AG04450 (cell line): ENCODE measurements around the gene HNRNPA0. TPM values are rescaled to one million over a fixed set of nuclear protein-coding genes. Genes with fewer than 3 reads are reported as not detected.

Source experiments
- CTCF ChIA-PET: fragments of 300-600, 350-600 bp; formaldehyde crosslinking; extraction: SDS; loops from one replicate; lab custom pipeline; 2022; ENCODE audit warnings: antibody characterized with exemption, inconsistent platforms; lab: Charles Lee
- POLR2A ChIA-PET: fragments of 350-600 bp; formaldehyde crosslinking; extraction: SDS; loops from one replicate; lab custom pipeline; 2021; ENCODE audit warnings: antibody characterized with exemption, inconsistent platforms; lab: Yijun Ruan, JAX
- DNase-seq: peaks from one replicate; pipeline ENCODE4 v3.0.0-alpha.2; 2011; ENCODE audit warnings: low read depth, low spot score
- H3K27ac ChIP-seq: one replicate; pipeline ENCODE4 v1.5.1; 2012; ENCODE audit warnings: low read depth, low read length, control low read depth
- H3K27me3 ChIP-seq: one replicate; pipeline ENCODE4 v1.6.0; 2012; ENCODE audit warnings: low read length; ENCODE audit not compliant: control insufficient read depth, insufficient read depth
- H3K4me3 ChIP-seq: 2 replicates; pipeline ENCODE4 v1.5.1; 2011; ENCODE audit warnings: mild to moderate bottlenecking, low read depth, low read length, control low read depth
- H3K9me3 ChIP-seq: 2 replicates; pipeline ENCODE4 v1.5.1; 2012; ENCODE audit warnings: low read length; ENCODE audit not compliant: control insufficient read depth, insufficient read depth
- CTCF ChIP-seq: IDR thresholded peaks from 2 replicates; pipeline ENCODE4 v1.5.1; 2011; ENCODE audit warnings: low read depth, low read length, control low read depth, inconsistent platforms
- polyA plus RNA-seq: library from polyadenylated mRNA; depleted of rRNA; stranded (reverse); fragments of >200 nt; gene quantifications from 2 replicates; pipeline ENCODE4 v1.2.3, GENCODE V29; 2011

Gene HNRNPA0
- polyA plus RNA-seq, 1 experiment = 13.5 TPM

- DNase-seq = no peak
- no peak for TF ChIP-seq CTCF
- H3K9me3 ChIP-seq = no peaks in the 10 kb centered on the region
- no peak overlapping the region for H3K4me3 ChIP-seq
- H3K27ac ChIP-seq = no peak overlapping the region
- ChIA-PET POLR2A (no interaction called here), CTCF (interaction anchor here (0.9 to 4.1 kb wide), 5 partner anchors 9 to 73 kb away, joined by 5 to 28 read pairs (median 8); no protein-coding TSS in a partner anchor)
- H3K27me3 ChIP-seq = no peaks in the 10 kb centered on the region
Observed at GRCh38 chr5:137733006-137733405, 21.2 kb downstream of the HNRNPA0 start.

- H3K27ac ChIP-seq = no peak overlapping the region
- TF ChIP-seq CTCF = no peak
- no peaks in the 10 kb centered on the region for H3K9me3 ChIP-seq
- DNase-seq = no peak
- ChIA-PET POLR2A (interaction anchor here (0.8 kb wide), 1 partner anchor 23 kb away, joined by 3 read pairs; the partner anchor contains the start of gene HNRNPA0), CTCF (interaction anchor here (0.9 to 4.1 kb wide), 6 partner anchors 11 to 411 kb away, joined by 3 to 28 read pairs (median 6); no protein-coding TSS in a partner anchor)
- no peaks in the 10 kb centered on the region for H3K27me3 ChIP-seq
- H3K4me3 ChIP-seq = no peak overlapping the region
Observed at GRCh38 chr5:137731176-137731575, 23.0 kb downstream of the HNRNPA0 start.

GRCh38 chr5:137730336-137730735, 23.8 kb downstream of the HNRNPA0 start:
- Histone ChIP-seq H3K27ac (no peak overlapping the region), H3K4me3 (no peak overlapping the region), H3K9me3 (no peaks in the 10 kb centered on the region), H3K27me3 (no peaks in the 10 kb centered on the region)
- POLR2A ChIA-PET = interaction anchor here (0.8 kb wide), 1 partner anchor 24 kb away, joined by 3 read pairs; the partner anchor contains the start of gene HNRNPA0
- CTCF ChIA-PET = interaction anchor here (0.6 to 4.1 kb wide), 6 partner anchors 12 to 428 kb away, joined by 3 to 28 read pairs (median 6); no protein-coding TSS in a partner anchor
- no peak for TF ChIP-seq CTCF
- DNase-seq = no peak

GRCh38 chr5:137728048-137728447, 26.1 kb downstream of the HNRNPA0 start:
- POLR2A ChIA-PET = no interaction called here
- H3K27me3 ChIP-seq = no peaks in the 10 kb centered on the region
- H3K27ac ChIP-seq = no peak overlapping the region
- no peak for TF ChIP-seq CTCF
- no peak for DNase-seq
- CTCF ChIA-PET = interaction anchor here (0.9 to 1.9 kb wide), 3 partner anchors 14 to 99 kb away, joined by 3 to 16 read pairs (median 5); no protein-coding TSS in a partner anchor
- H3K9me3 ChIP-seq = no peaks in the 10 kb centered on the region
- no peak overlapping the region for H3K4me3 ChIP-seq

DNA sequence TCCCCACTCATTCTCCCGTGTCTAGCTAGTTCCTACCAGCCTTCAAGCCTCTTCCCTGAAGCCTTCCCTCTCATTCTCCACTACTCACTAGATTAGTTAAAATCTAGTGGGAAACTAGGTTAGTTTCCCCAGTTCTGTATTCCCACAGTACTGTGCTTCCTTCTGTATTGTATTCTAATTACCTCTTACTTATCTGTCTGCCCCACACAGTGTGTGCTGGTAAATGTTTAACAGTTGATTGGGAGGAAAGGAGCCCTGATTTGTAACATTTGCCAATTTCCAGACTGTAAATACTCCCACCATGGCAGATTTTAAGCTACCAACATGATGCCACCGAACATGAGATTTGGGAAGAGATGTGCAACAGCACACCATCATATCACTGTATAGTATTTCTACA, 26.5 kb downstream of the HNRNPA0 start:
- CTCF ChIA-PET = interaction anchor here (0.9 to 1.9 kb wide), 3 partner anchors 15 to 98 kb away, joined by 3 to 16 read pairs (median 5); no protein-coding TSS in a partner anchor
- DNase-seq = no peak
- no peak overlapping the region for H3K27ac ChIP-seq
- no peaks in the 10 kb centered on the region for H3K27me3 ChIP-seq
- POLR2A ChIA-PET = no interaction called here
- no peak for TF ChIP-seq CTCF
- no peak overlapping the region for H3K4me3 ChIP-seq
- no peaks in the 10 kb centered on the region for H3K9me3 ChIP-seq
